IPS-20b (cell line): ENCODE data around the gene RPS2.
"Not testable (repeated sequence)": the region's sequence is repeated elsewhere in the genome, so short reads cannot be mapped to it uniquely, and the experiment has no call there.

Experiments used
- H3K27ac ChIP-seq: one replicate; pipeline ENCODE4 v1.5.1; 2013; ENCODE audit warnings: low read length
- H3K27me3 ChIP-seq: 2 replicates; pipeline ENCODE4 v1.6.1; 2013; ENCODE audit warnings: mild to moderate bottlenecking, low read length, inconsistent platforms; ENCODE audit not compliant: insufficient read depth
- H3K36me3 ChIP-seq: 2 replicates; pipeline ENCODE4 v1.6.1; 2013; ENCODE audit warnings: low read depth, mild to moderate bottlenecking, inconsistent platforms, low read length, moderate library complexity; ENCODE audit not compliant: insufficient read depth
- H3K4me1 ChIP-seq: 2 replicates; pipeline ENCODE4 v1.6.1; 2013; ENCODE audit warnings: mild to moderate bottlenecking, control low read depth, inconsistent platforms, low read length, moderate library complexity; ENCODE audit not compliant: insufficient read depth
- H3K4me3 ChIP-seq: 2 replicates; pipeline ENCODE4 v1.5.1; 2013; ENCODE audit warnings: mild to moderate bottlenecking, low read length, inconsistent platforms
- H3K9ac ChIP-seq: 2 replicates; pipeline ENCODE4 v1.6.1; 2013; ENCODE audit warnings: low read depth, mild to moderate bottlenecking, inconsistent platforms, low read length, moderate library complexity
- H3K9me3 ChIP-seq: 2 replicates; pipeline ENCODE4 v1.6.1; 2013; ENCODE audit warnings: mild to moderate bottlenecking, low read depth, low read length, inconsistent platforms; ENCODE audit not compliant: insufficient read depth

RPS2 gene

GRCh38 chr16:1942810-1943726 is 21.6 kb downstream of the RPS2 start, which contains the start of gene MSRB1:
TSS of gene MSRB1 (minus strand) at chr16:1943199. CDS start at chr16:1943156, 43 bp downstream.
- H3K4me3 ChIP-seq: peak within 1 kb of the TSS; percentile 87
- peak within 1 kb of the TSS; percentile 83 for H3K9ac ChIP-seq
- H3K36me3 ChIP-seq: peaks cover 17% of the 10 kb centered on the region; the same call in 1 of the 2 replicates
- no peaks in the 10 kb centered on the region for H3K9me3 ChIP-seq
- no peaks in the 10 kb centered on the region for H3K4me1 ChIP-seq
- H3K27ac ChIP-seq: no peak within 1 kb of the TSS
- no peaks in the 10 kb centered on the region; the same call in 1 of the 2 replicates for H3K27me3 ChIP-seq

- Histone ChIP-seq H3K9ac (peak overlapping the region; percentile 83; the same call in 1 of the 2 replicates), H3K4me3 (peak overlapping the region; percentile 87), H3K9me3 (no peaks in the 10 kb centered on the region), H3K27ac (no peak overlapping the region), H3K4me1 (no peaks in the 10 kb centered on the region), H3K27me3 (no peaks in the 10 kb centered on the region; the same call in 1 of the 2 replicates), H3K36me3 (peaks cover 21% of the 10 kb centered on the region; the same call in 1 of the 2 replicates)
Measured at GRCh38 chr16:1942047-1942809, 22.4 kb downstream of the RPS2 start.

GRCh38 chr16:1941162-1942046 is 23.2 kb downstream of the RPS2 start:
- Histone ChIP-seq H3K36me3 (peaks cover 21% of the 10 kb centered on the region; the same call in 1 of the 2 replicates), H3K4me1 (no peaks in the 10 kb centered on the region), H3K9ac (no peak overlapping the region), H3K27me3 (no peaks in the 10 kb centered on the region; the same call in 1 of the 2 replicates), H3K27ac (no peak overlapping the region), H3K9me3 (no peaks in the 10 kb centered on the region), H3K4me3 (peak overlapping the region; percentile 87)

DNA sequence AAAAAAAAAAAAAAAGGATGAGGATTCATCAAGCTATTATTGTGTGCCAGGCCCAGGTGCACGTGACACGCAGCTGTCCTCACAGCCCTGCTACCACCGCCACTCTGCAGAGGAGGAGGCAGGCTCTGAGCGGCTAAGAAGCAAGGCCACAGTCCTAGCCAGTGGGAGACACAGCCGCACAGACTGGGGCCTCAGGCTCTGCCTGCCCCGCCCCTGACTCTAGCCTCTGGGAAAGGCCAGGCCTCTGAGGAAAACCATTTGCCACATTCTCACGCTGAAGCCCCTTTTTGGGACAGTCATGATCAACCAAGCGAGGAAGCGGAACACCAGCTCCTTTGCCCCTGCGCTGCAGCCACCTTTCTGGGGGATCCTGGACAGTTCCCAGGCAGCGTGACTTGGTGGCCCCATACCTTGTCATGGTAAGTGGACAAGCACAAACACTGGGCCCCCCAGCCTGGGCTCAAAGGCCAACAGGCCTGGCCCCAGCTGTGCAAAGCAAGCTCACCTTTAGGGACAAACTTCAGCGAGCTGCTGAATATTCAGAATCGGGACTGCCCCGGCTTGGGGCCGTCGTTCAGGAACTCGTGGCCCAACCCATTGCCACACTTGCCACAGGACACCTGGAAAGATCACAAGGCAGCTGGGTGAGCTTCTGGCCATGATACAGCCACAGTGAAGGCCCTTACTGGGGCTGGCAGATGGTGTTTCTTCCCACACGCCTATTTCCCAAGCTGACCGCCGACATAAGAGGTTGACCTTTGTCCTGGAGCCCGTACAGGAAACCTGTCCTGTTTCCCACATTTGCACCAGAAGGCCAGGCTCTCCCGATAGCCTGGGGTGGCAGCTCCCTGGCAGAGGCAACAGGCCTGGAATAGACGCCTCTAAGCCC is 24.1 kb downstream of the RPS2 start:
- Histone ChIP-seq H3K36me3 (peaks cover 21% of the 10 kb centered on the region; the same call in 1 of the 2 replicates), H3K9me3 (no peaks in the 10 kb centered on the region), H3K27me3 (no peaks in the 10 kb centered on the region; the same call in 1 of the 2 replicates), H3K27ac (no peak overlapping the region), H3K4me1 (no peaks in the 10 kb centered on the region), H3K9ac (no peak overlapping the region), H3K4me3 (no peak overlapping the region)

DNA sequence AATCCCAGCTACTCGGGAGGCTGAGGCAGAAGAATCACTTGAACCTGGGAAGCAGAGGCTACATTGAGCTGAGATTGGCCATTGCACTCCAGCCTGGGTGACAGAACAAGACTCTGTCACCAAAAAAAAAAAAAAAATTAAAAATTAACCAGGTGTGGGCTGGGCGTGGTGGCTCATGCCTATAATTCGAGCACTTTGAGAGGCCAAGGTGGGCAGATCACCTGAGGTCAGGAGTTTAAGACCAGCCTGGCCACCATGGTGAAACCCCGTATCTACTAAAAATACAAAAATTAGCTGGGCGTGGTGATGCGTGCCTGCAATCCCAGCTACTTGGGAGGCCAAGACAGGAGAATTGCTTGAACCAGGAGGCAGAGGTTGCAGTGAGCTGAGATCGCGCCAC is 24.8 kb downstream of the RPS2 start:
- H3K27me3 ChIP-seq, H3K4me3 ChIP-seq, H3K9me3 ChIP-seq, H3K9ac ChIP-seq, H3K4me1 ChIP-seq, H3K27ac ChIP-seq: not testable (repeated sequence)
- H3K36me3 ChIP-seq: peaks cover 21% of the 10 kb centered on the region; the same call in 1 of the 2 replicates

- Histone ChIP-seq H3K36me3 (peaks cover 21% of the 10 kb centered on the region; the same call in 1 of the 2 replicates), H3K4me1 (no peaks in the 10 kb centered on the region), H3K9ac (no peak overlapping the region), H3K27me3 (no peaks in the 10 kb centered on the region; the same call in 1 of the 2 replicates), H3K9me3 (no peaks in the 10 kb centered on the region), H3K4me3 (no peak overlapping the region), H3K27ac (no peak overlapping the region)
Measured at GRCh38 chr16:1938910-1939309, 25.7 kb downstream of the RPS2 start.

DNA sequence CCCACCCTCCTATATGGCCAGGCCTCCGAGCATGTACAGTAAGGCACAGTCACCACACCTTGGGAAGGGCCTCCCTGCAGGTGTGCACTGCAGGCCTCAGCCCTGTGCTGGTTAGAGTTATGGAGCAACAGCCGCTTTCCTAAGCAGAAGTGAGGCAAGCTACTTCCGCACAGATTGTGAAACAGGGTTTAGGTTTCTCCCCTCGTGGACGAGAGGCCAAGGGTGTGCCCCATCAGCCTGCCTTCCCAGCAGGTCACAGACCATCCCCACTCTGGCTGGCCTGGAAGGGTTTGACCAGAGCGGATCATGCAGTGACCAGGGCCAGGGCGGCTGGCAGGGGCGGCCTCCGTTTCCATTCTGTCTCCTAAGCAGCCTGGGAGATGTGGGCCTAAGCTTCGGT is 26.3 kb downstream of the RPS2 start:
- Histone ChIP-seq H3K36me3 (peaks cover 21% of the 10 kb centered on the region; the same call in 1 of the 2 replicates), H3K9ac (no peak overlapping the region), H3K27me3 (no peaks in the 10 kb centered on the region; the same call in 1 of the 2 replicates), H3K9me3 (no peaks in the 10 kb centered on the region), H3K4me3 (no peak overlapping the region), H3K4me1 (no peaks in the 10 kb centered on the region), H3K27ac (no peak overlapping the region)

DNA sequence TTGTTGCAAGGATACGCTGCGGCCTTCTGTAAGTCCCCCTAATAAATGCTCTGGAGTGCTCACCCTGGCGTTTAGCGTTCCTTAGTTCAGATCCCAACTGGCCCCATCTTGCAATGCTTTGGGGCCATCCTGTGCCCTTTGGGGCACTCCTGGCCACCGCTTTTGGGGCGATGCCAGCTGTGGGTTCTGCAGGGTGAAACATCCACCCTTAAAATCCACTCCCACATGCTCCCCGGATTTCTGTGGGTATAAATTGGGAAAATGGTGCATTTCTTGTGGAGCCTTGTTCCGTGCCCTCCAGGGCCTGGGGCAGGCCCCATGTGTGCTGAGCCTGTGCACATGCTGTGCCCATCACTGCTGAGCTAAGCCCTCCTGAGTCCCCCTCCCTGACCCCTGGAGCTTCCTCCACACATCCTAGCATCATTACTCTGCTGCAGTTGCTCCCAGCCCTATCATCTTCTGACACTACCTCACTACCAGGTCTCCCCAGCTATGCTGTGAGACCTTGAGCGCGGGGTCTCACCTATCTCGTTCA is 27.6 kb downstream of the RPS2 start:
- H3K36me3 ChIP-seq: peaks cover 21% of the 10 kb centered on the region; the same call in 1 of the 2 replicates
- no peak overlapping the region for H3K9ac ChIP-seq
- H3K27me3 ChIP-seq: no peaks in the 10 kb centered on the region; the same call in 1 of the 2 replicates
- no peak overlapping the region for H3K27ac ChIP-seq
- H3K4me1 ChIP-seq: no peaks in the 10 kb centered on the region
- H3K4me3 ChIP-seq: no peak overlapping the region
- H3K9me3 ChIP-seq: no peaks in the 10 kb centered on the region

DNA sequence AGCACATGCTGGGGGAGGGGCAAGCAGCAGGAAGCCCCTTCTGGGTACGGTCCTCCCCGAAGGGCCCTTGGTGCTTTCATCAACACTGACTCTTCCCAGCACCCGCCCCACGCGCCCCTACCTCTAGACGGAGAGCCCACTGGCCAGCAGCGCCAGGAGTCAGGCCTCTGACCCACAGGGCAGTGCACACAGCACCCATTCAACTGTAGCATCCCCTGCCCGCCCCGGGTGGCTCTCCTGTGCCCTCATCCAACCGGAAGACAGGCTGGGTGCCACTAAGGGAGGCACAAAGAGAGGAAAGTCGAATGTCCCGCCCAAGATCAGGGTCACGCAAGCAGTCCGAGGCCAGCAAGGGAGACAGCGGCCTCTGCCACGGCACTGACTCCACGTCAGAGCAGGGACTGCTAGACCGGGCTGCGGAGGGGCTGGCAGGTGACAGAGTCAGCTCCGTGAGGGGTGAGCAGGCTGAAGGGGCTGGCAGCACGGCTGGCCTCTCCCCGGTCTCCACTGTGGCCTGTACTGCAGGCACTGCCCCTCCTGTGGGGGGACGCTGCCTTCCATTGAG is 31.4 kb downstream of the RPS2 start:
- H3K9ac ChIP-seq: no peak overlapping the region
- no peak overlapping the region for H3K4me3 ChIP-seq
- H3K27ac ChIP-seq: no peak overlapping the region
- H3K4me1 ChIP-seq: no peaks in the 10 kb centered on the region
- H3K27me3 ChIP-seq: peaks cover 15% of the 10 kb centered on the region
- no peaks in the 10 kb centered on the region for H3K9me3 ChIP-seq
- H3K36me3 ChIP-seq: peaks cover 6% of the 10 kb centered on the region; the same call in 1 of the 2 replicates
